Glomerular visceral epithelial cell (primary cell): ENCODE measurements around the gene ZMIZ1.

Experiments used
- DNase-seq: peaks from one replicate; pipeline ENCODE4 v3.0.0-alpha.2; 2016; ENCODE audit errors: extremely low spot score

The ZMIZ1 gene

DNA sequence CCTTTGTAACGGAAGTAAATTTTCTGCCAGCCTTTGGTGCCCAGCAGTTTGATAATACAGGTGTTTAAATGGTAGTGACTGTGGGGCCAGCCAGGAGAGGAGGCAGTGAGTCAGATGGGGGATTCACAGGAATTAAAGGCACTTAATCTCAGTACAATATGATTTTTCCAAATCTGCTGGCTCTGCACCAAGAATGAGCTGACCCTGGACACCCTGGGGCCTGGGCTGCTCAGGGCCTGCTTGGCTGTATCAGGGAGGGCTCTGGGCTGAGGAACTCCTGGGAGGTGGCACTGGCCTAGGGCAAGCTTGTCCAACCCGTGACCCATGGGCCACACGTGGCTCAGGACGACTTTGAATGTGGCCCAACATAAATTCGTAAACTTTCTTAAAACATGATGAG is 104.1 kb downstream of the ZMIZ1 start:
- DNase-seq, result no peak

DNA sequence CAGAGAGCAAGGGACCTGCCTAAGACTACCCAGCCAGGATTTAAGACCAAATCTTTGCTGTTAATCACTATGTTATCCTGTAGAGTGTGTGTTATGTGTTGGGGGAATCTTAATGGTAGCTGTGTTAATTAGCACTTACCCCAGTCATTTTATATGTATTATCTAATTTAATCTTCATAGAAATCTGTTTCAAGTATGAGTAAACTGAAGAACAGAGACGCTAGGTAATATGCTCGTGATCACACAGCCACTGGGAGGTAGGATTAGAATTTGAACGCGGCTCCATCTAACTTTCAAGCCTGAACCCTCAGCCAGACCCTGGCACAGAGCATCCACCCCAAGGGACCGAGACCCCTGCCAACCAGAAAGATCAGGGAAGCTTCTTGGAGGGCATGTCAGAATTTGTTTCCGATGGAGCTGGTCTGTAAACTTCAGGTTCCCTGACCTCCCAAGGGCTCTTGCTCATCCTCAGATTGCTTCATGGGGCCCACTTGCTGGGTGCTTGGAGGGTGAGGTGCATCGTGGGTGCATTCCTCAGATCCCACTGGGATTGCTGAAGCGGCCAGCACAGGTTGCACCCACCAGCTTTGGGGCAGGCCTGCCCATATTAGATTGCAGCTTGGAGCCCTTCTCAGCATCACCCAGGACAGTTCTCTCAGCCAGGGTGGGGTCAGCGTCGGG is 105.0 kb downstream of the ZMIZ1 start:
- DNase-seq, result no peak

DNA sequence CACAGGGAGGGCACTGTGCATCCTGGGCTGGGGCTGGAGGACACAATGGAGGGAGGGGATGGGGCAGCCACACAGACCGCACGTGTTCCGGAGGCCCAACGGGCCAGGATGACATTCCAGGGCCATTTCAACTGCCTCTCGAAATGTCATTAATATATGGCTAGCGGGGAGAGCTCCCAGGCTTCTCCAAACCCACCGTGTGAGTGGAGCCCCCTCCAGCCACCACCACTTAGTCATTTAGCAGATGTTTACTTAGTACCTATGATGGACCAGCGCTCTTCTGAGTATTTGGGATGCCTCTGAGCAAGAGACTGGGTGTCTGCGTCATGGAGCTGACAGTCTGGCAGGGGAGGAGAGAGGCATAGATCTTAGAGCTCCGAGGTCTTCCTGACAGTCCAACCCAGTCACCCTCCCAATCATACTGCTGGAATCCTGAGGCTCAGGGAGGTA is 107.3 kb downstream of the ZMIZ1 start:
- DNase-seq, result no peak

DNA sequence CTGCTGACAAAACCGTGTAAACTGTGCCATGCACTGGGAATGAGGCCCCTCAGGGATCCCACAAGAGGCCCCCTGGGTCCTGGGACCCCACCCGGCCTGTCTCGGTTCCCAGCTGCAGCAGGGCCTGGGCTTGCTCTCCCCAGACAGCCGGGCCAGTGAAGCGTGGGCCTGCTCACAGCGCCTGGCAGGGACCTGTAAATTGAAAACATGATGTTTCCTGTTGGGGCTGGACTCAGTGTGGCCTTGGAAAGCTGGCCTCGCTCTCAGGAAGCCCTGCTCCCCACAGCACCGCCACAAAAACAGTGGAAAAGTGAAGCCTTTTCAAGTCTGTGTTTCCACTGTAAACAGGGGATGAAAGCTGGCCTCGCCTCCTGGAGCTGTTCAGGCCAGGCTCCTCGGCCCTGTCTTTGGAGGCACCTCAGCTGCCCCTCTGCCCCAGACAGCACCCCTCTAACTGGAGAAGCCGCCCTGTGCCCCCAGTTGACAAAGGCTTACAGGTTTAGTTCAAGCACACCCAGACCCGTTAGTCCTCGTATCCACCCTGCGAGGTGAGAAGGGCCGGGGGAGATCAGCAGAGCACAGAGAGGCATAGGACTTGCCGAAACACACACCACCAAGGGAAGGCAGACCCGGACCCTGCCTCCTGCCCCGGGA is 108.3 kb downstream of the ZMIZ1 start:
- DNase-seq, result peak; percentile 75

DNA sequence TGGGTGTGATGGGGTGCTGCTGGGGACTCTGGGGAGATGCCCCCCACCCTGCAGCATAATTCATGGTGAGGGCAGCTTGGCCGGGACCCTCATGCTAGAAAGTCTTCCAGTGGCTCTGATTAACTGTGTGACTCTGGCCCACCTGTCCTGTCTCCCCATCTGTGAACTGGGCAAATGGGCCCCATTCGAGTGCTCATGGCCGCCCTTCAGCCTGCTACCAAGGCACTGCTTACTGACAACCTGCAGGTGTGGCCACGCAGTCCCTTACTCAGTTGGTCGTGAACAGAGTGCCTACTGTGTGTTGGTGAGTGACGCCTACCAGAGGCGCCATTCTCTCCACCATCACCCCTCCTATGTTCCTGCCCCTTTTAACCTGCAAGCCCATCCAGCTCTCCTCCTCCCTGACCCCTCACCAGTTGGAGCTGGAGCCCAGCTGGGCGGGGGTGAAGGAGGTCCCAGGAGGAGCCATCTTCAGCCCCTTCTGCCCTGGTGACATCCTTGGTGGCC is 109.4 kb downstream of the ZMIZ1 start:
- DNase-seq, result no peak

DNA sequence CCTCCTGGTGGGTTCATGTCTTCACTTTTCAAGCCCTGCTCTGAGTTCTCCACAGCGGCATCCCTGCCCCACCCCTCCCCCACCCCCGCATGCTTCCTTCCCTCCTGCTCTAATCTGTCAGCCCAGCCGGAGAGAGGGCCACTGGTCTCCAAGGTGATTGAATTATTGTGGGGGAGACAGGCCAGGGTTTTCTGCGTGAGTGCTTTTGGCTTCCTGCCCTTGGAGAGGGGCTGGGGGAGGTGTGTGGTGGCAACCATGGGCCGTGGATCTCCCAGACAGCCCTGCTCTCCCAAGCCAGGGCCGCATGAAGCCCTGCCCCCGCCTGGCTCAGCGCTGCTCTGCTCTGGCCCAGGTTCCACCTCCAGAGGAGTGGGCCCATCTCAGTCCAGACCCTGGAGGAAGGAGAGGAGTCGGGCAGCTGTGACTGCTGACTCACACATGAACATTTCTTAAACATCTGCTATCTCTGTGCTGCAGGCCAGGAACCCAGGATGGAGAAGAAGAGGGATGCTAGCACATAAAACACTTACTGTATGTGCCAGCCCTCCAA is 109.9 kb downstream of the ZMIZ1 start:
- peak; percentile 99 for DNase-seq

DNA sequence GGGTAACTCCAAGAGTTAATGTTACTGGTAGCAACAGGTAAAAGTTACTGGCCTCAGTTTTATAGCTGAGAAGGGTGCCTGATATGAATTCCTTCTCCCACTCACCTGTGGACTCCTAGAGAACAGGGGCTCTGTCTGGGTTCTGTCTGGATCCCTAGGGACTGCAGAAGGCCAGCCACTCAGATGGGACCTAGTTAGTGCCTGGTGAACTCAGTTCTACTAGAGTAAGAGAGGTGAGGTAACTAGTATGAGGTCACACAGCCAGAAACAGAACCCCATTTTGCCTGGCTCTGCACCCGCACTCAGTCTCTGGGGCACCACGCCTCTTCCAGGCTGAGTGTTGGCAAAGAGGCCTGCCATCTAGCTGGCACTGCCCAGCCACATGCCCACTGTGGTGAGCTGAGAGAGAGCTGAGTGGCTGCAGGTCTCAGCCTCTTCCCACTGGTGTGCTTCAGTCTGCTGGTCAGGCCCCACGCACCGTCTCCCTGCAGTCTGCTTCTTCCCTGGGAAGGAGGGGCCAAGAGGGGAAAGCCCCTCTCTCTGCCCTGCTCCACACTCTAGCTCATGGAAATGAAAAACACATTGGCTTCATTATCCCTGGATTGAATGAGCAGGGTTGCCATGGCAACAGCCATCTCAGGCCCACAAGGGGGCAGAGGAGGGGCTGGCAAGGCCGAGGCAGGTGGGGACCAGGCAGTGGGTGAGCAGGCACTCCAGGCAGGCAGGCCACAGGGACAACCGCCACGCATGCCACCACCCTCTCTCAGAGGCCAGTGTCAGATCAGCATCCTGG is 110.6 kb downstream of the ZMIZ1 start:
- peak; percentile 72 for DNase-seq

DNA sequence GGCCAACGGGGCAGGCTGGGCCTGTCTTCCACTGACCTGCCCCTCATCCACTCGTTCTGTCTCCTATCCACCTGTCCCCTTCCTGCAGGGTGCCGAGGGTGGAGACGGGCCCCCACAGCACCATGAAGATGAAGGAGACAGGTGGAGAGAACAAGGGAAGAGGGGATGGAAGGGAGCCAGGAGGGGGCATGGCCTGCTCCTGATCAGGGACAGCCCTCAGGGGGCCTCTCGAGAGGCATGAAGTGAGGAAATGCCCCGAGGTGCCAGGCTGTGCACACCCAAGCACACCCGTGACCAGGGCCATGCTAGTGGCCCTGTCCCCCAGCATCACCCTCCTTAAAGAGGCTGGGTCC is 111.2 kb downstream of the ZMIZ1 start:
- DNase-seq, result no peak

DNA sequence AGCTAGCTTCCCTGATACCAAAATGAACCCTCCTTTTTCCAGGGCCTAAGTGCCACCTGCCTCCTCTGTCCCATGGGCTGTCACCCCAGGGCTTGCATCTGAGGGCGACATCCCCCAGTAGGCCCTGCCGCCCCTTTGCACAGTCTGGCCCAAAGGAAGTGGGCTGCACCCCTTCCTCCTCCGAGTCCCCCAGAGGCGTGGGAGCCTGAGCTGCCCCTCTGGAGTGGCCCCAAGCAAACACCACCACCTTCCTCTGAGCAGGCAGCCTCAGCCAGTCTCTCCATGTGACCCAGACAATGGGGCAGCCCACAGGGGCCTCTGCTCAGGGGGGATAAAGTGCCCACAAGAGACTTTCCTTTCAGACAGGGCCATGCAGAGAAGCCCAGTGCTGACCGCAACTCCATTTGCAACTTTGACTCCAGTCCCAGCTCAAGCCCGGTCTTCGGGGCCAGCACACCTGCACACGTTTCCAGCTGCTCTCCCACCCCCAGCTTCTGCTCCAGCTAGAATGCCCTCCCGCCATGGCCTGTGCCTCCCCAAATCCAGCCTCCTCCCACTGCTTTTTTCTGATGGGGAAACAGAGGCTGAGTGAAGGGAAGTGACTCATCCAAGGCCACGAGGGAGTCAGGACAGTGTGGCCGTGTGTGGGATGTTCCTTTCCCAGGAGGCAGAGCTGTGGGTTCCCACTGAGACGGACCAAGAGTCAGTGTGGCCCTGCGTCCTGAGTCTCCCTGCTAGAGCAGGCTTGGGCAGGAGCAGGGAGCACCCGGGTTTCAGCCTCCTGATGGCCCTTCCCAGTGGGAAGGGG is 111.9 kb downstream of the ZMIZ1 start:
- no peak for DNase-seq

DNA sequence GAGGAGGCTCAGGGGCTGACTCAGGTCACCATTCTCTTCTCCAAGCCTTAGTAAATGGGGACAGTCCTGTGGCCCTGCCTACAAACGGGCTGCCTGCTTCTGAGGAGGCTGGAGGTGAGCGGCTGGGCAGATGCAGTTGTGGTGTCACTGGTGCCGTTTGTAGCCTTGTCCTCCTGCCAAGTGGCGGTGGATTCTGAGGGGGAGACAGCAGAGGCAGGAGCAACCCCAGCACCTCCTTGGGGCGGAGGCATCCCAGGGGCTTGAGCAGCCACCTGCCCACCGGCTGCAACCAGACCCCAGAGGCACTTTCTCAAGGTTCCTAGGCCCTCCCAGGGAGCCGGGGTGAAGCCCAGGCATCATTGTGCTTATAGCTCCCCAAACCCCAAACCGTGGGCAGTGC is 112.5 kb downstream of the ZMIZ1 start:
- DNase-seq, result no peak

DNA sequence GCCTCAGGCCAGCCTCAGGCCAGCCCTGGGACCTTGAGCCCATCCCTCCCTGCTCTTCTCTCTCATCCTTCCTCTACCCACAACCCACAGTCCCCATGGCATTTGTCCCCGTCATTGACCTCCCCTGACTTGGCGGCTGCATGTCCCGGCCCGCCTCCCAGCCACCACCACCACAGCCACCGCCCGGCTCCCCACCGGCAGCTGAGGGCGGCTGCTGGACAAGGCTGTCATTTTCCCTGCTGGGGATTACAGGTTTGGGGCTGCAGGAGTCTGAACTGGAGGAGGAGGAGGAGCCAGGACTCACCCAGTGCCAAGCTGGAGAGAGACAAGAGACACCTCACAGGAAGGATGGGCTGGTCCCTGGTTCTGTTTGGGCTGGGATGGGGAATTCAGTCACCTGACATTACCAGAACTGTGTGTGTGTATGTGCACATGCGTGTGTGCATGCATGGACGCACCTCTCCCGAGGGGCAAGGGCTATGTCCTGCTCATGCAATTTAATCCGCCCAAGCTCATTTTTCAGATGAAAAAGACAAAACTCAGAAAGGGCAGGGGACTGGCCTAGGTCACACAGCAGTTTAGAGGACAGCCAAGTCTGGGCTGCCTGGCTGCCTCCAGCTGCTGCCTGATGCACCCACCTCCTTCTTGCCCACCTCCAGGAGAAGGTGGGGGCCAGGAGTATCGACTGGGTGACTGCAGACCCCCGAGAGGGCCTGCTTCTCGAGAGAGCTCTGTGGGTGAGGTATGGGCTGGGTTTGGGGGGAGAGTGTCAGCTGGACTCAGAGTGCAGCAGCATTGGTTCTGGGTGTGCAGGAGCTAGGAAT is 113.1 kb downstream of the ZMIZ1 start:
- peak; percentile 64 for DNase-seq

DNA sequence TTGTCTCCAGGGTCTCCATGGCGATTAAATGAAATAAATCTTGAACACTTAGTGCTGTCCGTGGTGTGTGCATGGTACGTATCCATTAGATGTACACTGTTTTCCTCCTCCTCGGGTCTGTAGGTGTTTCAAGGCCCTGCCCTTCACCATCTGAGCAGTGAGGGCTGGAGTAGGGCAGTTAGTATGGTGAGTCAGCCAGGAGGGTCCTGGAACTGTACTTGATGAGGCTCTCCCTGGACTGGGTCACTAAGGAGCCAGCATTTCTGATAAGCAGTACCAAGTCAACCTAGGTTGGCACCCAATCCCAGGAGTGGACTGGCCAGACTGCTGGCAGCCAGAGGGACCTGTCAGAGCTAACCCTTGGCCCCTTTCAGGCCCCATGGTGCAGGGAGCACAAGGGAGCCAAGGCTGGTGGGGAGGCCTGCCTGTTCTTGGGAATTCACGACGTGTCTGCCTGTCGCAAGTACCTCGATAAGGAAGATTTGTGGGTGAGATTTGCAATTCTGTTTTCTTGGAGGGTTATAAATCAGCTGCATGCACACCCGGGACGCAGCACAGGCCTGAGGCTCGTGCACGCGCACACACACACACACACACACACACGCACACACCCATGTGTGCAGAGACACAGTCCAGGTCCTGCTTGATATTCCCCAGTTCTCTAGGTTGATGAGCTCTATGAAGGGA is 114.2 kb downstream of the ZMIZ1 start:
- peak; percentile 41 for DNase-seq

DNA sequence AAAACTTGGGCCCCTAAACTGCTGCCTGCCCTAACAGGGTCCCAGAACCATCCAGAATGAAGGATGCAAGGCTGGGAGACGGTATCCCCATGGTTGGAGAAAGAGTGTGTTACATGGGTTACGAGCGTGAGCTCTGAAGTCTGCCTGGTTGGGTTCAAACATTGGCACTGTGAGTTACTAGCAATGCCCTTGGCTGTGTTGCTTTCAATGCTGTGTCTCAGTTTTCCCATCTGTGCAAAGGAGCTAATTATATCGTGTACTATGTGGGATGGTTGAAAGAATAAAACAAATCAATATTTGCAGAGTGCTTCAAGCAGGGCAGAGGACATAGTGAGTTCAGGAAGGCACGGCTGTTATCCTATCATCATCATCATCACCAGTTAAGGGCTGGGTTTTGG is 114.7 kb downstream of the ZMIZ1 start:
- DNase-seq, result no peak

DNA sequence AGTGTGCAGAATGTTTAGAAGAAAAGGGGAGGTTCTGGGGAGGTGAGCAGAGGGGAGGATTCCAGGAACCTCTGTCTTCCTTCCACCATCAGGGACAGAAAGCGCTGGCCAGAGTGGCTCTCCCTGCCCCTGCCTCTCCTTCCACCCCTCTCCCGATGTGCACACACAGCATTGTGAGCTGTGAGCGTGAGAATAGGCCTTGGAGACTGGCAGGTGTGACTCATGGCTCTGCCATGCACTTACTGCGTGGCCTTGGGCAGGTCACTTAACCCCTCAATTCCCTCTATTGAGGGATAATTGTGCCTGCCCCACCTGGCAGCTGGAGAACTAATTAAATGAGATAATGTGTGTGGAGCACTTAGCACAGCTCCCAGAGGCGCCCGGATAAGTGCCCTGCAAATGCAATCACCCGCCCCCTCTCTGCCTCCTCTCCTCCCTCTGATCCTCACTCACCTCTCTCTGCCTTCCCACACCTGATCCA is 115.4 kb downstream of the ZMIZ1 start:
- peak; percentile 94 for DNase-seq

DNA sequence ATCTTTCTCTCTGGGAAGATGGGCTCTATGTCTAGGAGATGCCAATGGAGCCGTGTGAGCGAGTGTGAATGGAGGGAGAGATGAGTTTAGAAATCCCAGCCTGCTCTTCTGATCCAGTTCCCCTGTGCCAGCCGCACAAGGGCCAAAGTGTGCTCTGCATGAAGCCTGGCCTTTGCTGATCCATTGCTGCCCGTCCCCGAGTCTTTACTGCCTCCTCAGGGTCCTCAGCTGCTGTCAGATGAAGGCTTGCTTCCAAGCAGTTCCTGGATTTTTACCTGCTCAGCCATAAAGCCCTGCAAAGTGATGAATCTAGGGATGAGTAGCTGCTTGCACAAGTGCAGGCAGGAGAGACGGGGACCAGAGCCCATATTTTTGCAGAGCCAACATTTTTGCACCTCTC is 115.9 kb downstream of the ZMIZ1 start:
- no peak for DNase-seq

DNA sequence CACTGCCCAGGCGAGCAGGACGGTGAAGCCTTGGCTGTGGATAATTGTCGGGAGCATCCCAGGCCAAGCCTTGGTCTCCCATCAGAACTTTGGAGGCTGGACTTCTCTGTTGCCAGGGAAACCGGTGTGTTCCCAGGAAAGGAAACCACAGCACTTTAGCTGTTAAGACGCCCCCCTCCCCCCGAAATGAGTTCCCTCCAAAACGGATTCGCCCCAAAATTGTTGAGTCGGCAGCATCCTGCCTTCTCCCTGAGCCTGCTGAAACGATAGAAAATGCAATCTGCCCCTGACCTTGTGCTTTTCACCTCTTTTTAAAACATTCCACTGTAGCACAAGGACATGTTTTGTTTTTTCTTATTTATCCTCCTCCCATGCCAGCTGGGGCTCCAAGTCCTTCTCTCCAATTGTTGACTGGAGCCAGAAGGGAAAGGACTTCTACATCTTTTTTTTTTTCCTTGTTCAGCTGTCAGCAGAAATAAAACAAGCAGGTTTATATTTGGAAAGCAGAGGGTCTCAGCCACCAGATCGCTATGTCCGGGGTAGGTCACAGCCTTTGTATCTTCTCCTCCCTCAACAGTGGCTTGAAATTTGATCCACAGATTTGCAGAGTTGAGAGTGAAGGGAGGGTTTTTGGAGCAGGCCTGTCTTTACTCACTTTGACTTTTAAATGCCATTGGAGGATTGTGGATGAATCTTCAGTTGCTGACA is 116.5 kb downstream of the ZMIZ1 start:
- peak; percentile 68 for DNase-seq

DNA sequence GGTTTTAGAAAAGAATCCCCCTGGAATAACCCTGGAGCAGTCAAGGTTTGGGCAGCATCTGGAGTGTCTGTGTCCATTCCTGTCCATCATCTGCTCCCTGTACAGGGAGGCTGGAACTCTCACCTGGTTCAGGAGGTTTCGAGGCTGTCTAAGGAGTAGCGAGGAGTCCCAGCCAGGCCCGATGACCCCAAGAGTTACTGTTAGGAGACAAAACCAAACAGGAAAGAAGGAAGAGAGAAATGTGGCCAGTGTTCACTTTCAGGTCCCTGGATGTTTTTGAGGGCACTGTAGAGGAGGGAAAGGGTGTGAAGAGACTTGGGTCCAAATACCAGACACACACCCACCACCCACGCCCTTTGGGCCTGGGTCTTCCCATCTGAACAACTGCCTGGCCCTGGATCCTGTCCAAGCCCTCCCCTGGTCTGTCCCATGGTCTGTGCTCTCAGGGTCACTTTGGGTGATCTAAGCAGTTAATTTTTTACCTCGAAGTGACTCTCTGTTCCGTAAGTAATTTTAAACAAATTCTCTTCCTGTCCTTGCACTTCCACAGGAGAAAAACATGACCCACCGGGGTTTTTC is 117.1 kb downstream of the ZMIZ1 start:
- peak; percentile 53 for DNase-seq

DNA sequence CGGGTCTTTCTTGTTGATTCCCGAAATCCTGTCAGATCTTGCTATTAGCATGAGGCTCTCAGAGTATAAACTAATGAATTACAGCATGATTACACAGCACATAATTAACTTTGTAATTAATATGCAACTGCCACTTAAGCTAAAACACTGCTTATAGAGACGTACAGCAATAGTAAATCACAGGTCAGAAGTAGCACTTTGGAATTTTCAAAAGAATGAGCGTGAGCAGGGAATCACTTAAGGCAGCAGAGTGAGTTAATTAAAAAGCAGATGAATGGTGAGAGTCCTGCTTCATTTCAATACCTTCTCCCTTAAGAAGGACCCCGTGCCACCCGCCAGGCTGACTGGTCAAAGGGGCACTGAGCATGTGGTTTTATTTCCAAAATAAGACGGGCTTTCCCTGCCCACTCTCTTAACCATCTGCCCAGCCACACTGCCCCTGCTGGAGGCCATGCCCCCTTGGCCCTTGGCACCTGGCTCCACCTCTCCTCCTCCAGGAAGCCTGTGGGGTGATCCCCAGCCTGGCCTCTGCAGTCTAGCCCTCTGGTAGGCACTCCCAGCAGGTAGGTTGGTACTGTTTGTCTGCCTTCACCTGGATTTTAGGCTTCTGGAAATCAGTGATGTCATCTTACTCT is 117.8 kb downstream of the ZMIZ1 start:
- no peak for DNase-seq
